HG02678 (cell line): ENCODE data around the gene IRS1.

Experiments
- ATAC-seq: cut with Tn5 transposase; IDR thresholded peaks from one replicate; pipeline ENCODE4 v1.9.1; 2021; ENCODE audit warnings: mild to moderate bottlenecking, moderate library complexity; ENCODE audit not compliant: unreplicated experiment

Gene IRS1

DNA sequence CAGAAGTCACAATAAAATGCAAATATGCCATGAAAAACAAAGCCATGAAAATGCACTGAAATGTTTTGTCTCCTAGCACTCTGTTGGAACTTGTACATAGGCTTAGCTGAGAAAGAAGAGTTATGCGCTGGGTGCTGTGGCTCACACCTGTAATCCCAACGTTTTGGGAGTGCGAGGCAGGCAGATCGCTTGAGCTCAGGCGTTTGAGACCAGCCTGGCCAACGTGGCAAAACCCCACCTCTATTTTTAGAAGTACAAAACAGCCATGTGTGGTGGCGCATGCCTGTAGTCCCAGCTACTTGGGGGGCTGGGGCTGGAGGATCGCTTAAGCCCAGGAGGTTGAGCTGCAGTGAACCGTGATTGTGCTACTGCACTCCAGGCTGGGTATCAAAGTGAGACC is 39.9 kb downstream of the IRS1 start:
- no peak for ATAC-seq

DNA sequence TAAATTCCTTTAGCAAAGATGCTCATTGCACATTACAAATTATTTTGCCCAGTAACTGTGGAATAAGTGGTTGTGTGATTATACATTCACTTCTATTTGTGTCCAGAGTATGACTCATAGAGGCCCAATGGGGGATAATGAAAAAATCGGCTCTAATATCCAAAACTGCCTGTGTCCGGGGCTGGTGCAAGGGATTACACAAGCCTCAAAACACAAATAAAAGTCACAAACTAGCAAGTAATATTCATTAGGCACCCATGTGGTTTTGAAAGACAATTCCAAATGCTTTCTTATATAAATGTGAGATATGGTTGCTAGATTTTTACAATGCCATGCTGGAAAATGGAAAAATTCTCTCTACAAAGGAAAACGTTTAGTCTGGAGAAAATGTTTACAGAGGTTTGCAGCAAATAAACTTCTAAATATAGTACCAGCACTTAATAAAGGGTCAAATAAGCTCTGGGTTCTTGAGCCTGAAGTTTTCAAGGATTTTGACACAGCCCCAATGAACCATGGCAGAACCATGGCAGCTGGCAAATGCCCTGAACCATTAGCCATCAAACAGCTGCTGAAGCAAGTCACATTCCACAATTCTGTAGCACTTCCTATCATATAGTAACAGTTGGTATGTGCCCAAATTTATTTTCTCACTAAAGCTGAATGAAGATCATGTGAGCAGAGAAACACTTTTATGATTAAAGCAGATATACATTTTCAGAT is 40.5 kb downstream of the IRS1 start:
- no peak for ATAC-seq

DNA sequence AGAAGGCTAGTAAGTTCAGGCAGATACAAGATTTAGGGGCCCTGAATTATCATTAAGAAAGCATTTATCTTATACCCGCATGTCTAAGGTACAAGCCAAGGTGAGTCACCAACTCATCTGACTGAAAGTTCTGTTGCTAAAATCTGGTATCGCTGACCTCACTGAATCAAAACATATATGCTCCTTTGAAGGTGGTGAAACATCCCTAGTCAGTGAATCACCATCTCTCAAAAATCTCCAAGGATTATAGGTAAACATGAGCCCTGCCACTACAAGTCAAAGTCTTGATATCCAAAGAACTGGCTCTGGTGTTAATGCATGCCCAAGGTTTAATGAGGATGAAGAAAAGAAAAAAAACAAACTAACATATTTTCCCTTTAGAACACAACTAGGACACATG is 43.5 kb downstream of the IRS1 start:
- ATAC-seq, result no peak

DNA sequence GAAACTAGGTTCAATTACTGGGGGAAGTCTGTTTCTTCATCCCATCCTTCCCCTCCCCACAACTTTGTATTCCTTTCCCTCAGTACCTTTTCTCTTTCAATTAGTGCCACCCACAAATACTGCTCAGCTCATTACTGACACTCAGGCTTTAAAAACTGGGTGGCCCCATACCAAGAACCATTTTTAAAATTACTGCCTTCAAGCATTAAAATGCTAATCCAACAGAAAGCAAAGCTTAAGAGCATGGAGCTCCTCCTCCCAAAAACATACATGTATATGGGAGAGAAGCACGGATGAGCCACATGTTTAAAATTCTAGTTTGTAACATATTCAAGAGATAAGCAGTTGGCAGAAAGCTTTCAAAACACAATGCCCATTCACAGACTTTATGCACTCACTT is 44.0 kb downstream of the IRS1 start:
- ATAC-seq, result no peak

DNA sequence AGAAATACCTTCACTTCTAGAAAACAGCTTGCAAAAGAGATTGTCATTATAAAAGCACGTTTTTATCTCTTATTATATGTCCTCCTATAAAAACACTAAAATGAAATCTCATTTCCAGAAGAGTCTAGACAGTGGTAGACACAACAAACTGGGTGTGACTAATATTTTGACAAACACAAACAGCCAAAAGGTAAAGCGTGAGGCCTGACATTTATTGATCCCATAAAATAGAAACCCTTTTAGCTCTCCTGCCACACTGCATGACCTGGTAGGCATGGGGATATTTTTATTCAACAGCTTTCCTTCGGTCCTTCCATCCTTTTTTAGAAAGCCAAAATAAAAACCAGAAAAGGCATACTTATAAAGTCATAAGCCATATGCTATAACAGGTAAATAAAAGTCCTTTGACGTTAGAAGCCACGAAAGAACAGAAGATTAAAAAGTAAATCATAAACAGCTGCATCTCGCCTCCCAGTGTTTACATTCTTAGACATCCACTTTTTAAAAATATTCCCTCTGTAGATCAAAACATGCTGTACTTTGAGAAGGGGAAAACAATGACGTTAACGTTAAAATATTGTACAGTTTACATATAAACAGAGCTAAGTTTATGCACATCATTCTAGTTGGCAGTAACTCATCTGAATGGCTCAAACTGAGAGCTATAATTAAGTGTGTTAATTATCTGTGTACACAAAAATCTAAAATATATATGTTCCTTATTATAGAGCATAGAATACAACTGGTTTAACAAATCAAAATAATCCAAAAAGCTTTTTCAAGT is 44.6 kb downstream of the IRS1 start:
- ATAC-seq, result no peak

DNA sequence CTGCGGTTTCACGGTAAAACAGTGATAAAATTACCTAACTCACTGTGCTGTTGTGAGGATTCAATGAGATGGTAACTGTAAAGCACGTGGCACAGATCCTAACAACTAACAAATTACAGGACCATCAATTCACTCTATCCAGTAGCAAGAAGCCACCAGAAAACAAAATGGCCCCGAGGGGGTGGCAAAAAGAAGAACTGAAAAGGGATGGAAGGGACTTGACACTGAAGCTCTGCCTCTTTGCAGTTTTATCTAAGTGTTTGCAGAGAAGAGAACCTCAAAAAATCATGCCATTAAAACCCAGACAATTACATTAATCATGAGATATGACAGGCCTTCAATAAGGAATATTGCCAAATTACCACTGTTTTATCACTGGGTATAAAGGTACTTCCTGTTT is 46.7 kb downstream of the IRS1 start:
- no peak for ATAC-seq

DNA sequence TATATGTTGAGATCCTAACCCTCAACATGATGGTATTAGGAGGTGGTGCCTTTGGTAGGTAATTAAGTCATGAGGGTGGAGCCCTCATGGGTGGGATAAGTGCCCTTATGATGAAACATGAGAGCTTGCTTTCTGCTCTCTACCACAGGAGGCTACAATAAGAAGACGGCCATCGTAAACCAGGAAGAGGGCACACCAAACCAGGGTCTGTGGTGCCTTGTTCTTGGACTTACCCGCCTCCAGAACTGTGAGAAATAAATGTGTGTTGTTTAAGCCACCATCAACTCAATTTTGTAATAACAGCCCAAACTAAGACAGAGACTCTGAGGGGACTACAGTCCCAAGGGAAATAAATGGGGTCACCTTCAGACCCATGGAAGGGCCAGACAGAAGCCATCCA is 52.3 kb downstream of the IRS1 start:
- no peak for ATAC-seq

DNA sequence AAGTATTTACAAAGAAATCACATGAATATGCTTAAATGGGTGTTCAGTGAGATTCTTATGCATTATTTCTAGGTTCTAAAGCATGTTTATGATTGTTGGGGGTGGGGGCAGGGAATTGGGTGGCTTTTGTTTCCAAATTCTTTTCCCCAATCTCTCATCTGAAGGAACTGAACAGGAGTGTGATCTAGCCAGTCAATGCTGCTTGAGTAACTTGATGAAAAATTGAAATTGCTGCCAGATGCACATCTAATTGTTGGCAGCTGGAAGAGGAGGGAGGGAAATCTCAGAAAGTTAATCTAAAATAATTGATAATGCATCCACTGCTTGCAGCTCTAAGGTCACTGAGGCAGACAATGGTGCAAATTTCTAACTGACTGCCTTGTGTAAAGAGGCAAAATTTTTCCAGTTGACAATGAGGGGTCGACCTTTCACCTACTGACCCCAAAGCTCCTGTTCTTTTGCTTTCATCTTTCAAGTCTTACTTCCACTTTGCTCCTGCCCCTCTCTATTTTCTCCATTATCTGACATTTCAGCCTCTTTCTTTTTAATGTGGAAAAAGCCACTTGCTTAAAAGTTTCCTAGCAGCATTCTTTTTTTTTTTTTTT is 53.3 kb downstream of the IRS1 start:
- ATAC-seq, result no peak

DNA sequence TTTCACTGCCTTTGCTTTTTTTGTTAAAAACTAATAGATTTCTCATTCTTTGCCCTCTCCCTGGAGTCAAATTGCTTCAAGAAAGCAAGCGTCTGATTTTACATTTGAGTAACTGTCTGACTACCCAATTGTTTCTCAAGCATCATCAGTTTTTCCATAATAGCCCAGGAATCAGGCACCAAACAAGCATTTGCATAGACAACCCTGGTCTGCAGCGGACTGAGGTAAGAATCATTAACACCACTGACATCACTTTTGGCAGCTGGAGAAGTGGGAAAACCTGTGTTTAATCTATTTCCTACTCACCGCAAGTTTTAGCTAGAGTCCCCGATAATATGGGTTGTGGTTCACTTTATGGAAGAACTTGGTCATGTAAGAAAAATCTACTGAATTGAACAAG is 55.7 kb downstream of the IRS1 start:
- no peak for ATAC-seq

DNA sequence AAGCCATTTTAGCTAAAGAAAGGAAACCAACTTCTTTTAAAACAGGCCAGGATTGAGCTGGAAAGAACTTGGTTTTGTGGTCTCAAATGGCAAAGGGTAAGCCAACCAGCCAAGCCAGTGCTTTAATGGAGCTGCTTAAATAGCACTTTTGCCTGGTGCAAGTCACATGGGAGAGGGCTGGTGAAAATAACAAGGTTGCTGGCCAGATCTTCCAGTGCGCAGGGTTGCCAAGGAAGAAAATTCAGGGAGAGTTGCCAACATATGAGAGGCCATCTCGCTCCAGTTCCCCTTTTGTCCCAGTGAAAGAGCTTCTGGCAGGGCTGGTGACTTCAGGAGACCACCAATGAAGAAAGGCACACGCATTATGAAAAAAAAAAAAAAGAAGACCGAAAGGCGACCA is 57.3 kb downstream of the IRS1 start:
- ATAC-seq, result no peak

DNA sequence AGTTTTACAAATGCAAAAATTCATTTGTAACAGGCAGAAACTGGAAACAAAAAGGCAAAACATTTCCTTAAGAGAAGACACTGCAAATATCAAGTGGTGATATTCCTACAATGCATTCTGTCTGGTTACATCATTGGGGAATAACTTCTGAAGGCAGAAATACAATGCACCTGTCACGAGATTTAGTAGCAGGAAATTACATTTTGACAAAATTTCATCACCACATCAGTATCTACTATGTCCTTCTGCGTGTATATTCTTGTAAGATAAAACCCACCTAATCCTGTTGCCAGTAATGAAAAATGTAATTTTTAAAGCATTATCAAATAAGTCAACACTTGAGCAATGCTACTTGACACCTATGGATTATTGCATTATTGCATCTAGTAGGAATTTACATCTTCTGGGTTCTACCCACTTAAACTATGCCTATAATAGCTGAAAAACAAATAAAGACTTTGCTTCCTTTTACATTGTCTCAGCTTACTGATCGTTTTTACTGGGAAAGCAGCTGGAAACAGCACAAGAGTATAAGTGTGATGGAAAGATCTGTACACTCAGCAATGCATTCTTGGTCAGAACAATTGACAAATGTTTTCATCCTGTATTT is 59.5 kb downstream of the IRS1 start:
- ATAC-seq, result no peak

DNA sequence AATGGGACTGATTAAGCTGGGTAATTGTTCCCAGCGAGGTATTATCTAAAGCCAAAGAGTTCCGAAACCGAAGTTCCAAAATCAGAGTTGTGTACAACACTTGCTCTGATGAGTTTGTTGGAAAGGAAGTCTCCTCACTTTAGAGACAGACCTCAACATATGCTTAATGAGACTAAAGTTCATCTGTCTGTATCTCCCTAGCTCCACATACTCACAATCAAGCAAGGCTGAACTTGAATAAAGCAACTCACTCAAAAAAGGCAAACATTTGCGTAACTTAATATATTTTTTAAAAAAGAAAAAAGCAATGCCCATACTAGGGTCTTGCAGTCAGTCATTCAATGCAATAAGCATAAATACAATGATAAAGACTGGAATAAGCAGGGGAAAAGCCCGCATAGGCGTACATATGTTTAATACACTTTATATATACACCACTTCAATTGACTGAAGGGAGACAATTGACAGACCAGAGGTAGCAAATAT is 60.0 kb downstream of the IRS1 start:
- no peak for ATAC-seq

DNA sequence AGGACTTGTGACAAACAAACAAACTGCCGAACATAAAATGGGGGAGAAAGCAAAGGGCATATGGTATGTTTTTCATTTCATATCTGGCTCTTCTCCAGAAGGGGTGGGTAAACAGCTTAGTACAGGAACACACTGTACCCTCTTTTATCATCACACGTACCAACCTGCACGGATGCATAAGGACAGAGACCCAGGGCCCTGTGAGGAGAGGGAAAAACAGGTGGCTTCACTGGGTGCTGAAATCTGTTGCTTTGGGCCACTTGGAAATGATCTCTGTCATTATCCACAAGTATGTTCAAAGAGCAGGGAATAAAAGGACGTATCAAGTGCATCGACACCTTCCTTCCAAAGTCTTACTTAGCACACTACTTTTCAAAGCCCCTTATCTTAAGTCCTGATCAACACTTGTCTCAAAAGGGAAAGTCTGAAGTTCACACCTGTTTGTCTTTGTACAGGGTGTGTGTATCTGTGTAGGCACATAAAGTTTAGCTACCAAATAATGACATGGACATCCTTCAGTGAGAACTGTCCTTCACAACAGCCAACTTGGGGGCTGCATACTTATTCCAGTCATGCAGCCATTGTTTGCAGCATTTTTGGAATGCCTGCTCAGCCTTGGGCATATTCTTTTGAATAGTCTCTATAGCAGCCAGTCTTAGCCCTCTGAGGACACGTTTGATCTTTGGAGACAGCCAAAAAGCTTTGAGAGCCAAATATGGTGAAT is 60.6 kb downstream of the IRS1 start:
- no peak for ATAC-seq

DNA sequence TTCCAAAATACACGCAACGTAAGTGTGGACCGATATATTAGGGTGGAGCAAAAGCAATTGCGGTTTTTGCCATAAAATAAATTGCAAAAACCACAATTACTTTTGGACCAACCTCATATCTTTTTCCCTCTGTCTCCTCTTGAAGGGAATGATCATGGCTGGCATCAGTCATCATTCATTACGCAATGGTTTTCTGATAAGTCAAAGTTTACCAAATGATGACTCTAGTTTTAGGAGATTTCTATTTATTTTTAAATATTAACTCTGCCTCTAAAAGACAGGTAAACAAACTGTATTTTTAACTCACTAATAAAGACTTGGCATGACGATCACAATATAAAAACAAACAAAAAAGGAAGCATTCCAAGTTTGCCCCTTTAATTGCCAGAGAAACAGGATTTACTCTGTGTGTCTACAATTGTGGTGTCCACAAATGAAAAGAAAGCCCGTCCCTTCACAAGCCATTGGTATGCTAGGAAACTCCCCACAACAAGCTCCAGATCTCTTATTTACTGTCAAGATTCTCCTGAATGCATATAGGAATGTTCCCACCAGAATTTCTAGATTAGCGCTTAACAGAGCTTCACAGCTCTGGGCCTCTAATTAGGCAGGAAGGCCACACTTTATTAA is 61.3 kb downstream of the IRS1 start:
- ATAC-seq, result no peak

DNA sequence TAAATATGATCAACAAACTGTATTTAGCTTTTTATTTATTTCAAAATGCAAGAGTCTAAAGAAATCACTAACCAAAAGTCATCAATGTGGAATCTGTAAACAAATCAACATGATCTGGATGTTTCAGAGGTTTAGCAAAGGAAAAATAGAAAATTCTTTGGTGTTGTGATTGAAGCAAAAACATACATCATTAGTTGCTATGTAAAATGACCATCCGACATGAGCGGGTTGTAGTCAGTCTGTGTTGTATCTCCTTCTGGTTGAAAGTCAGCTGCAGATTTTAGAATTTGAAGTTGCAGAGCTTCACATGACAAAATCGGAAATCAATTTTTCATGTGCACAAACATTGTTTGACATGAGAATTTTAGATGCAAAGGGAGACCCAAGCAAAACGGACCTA is 63.2 kb downstream of the IRS1 start:
- ATAC-seq, result no peak

DNA sequence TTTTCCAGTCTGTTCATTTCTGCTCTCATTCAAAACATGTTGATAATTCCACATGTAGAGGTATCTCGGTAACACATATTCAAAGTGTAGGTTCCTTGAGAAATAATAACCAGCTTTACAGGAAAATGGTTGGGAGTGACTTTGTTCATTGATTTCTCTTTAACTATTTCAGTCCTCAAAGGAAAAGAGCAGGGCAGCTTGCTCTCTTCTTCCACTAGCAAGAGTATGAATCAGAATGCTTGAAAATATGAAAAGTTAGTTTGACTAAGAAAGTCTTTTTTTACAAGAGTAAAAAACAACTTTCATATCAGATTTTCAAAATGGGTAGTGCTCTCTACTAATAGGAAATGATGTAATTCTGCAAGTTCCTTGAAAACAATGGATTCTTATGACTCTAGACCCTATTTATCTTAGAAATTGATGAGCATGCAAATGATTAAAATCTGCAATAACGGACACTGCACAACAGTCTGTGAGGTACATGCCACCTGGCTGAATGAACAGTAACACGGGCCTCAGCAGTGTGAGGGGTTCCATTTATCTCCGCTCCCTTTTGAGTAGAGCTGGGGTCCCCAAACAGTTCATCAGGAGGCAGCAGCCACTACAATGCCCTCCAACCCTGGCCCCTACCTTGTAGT is 65.6 kb downstream of the IRS1 start:
- no peak for ATAC-seq

DNA sequence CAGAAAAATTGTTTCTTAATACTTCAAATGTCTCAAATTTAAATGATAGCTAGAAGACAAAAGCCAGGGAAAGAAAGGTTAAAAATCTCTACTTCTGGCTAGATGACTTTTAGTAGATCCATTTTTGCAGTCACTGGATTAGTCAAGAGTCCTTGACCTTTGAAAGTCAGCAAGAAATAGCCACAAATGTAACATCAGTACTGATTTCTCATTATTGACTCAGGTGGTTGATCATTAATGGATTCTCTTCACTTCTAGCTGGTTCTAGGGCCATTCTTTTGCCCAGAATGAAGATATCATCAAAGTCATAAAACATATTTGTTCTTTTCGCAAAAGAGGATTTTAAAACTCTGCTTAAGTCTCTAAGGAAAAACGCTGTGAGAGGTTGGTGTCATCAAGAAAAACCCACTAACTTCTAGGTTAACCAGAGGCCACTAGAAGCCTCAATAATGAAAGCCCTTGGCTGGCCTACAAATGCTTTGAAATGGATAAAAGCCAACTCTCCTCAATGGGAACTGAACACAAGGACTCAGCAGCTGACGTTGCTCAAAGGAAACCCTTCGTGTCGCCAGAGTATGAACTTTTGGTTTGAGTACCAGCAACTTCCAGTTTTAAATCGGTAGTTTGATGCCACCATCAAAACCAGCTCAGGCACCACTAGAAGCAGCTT is 66.3 kb downstream of the IRS1 start:
- ATAC-seq, result no peak

DNA sequence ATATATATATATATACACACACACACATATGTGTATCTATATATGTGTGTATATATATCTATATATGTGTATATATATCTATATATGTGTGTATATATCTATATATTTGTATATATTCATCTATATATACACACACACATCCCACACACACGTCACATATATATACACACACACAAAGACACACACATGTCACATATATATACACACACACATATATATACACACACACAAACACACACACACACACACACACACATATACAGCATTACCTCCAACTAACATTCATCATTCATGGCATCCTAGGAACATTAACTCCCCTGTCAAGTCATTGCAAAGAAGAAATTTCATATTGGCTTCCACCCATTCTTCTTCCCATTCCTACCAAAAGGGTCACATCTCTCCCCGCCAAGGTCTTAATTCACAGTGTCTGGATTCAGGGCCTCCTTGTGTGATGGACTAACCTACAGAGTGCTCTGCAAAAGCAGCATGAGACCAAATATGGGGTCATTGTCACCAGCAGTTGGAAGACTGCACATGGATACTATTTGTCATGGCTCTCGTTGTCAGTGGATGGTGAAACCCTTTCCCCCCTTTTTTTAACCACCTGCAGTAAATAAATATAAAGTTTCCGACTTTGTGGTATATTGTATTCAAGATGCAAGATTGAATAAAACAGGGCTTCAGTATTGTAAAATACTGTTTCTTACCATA is 67.0 kb downstream of the IRS1 start:
- ATAC-seq, result no peak

DNA sequence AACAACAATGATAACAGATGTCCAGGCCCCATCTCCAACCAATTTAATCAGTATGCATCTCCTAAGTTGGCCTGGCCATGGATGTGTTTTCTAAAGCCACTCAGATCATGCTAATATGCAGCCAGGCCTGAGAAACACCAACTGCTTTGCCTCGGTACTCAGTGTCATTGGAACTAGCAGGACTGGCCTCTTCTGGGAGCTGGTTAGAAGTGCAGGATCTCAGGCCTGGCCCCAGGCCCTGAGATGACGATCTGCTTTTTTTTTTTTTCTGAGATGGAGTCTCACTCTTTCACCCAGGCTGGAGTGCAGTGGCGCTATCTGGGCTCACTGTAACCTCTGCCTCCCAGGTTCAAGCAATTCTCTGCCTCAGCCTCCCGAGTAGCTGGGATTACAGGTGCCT is 69.1 kb downstream of the IRS1 start:
- no peak for ATAC-seq
